K562 (cell line): ENCODE data around the gene RNF32.

Experiments used
- CBX2 ChIP-seq: fragments of 200-600 bp; sonication (generic); IDR thresholded peaks from one replicate; pipeline ENCODE4 v1.6.1; 2012; ENCODE audit warnings: mild to moderate bottlenecking, low read length, inconsistent platforms; ENCODE audit not compliant: insufficient read depth, poor library complexity, severe bottlenecking
- CTCF ChIP-seq, 3 experiments: IDR thresholded peaks in 2 of 3; conservative IDR thresholded peaks in 1 of 3; 2 replicates each; pipeline ENCODE4 v1.5.1; 2011 to 2012; ENCODE audit warnings: low read length in 3 of 3, mild to moderate bottlenecking in 3 of 3, control low read depth in 2 of 3, improper control_type of control experiment in 1 of 3, inconsistent platforms in 1 of 3, low read depth in 1 of 3, mixed read lengths in 1 of 3, moderate library complexity in 1 of 3; ENCODE audit not compliant: insufficient read depth in 2 of 3
- DPF2 ChIP-seq: fragments of 450-650 bp; IDR thresholded peaks from 2 replicates; pipeline ENCODE4 v1.6.1; 2016
- EZH2 ChIP-seq: IDR thresholded peaks from 2 replicates; pipeline ENCODE4 v1.6.1; 2012; ENCODE audit warnings: low read depth, mild to moderate bottlenecking, inconsistent platforms, low read length, borderline replicate concordance
- HCFC1 ChIP-seq: IDR thresholded peaks from 2 replicates; pipeline ENCODE4 v1.6.1; 2012; ENCODE audit warnings: low read depth, low read length, improper control_type of control experiment
- HDAC2 ChIP-seq: fragments of 450-650 bp; IDR thresholded peaks from 2 replicates; pipeline ENCODE4 v1.6.1; 2016; ENCODE audit warnings: mild to moderate bottlenecking
- HDGF ChIP-seq: fragments of 450-650 bp; IDR thresholded peaks from 2 replicates; pipeline ENCODE4 v1.6.1; 2016
- POLR2AphosphoS5 ChIP-seq: IDR thresholded peaks from 2 replicates; pipeline ENCODE4 v1.6.1; 2011; ENCODE audit warnings: mild to moderate bottlenecking, low read depth, low read length, moderate library complexity; ENCODE audit not compliant: control insufficient read depth, insufficient read depth
- ZNF124 ChIP-seq: sonication (generic); formaldehyde crosslinking; IDR thresholded peaks from 2 replicates; pipeline ENCODE4 v1.8.1; 2022; ENCODE audit warnings: missing genetic modification reagents
- TF ChIP-seq, protein P1 (sequence below): fragments of 450-650 bp; conservative IDR thresholded peaks from 2 replicates; pipeline ENCODE4 v1.6.1; 2016; ENCODE audit warnings: missing genetic modification characterization, low read depth, mild to moderate bottlenecking, control low read depth, missing compliant biosample characterization

DNA sequence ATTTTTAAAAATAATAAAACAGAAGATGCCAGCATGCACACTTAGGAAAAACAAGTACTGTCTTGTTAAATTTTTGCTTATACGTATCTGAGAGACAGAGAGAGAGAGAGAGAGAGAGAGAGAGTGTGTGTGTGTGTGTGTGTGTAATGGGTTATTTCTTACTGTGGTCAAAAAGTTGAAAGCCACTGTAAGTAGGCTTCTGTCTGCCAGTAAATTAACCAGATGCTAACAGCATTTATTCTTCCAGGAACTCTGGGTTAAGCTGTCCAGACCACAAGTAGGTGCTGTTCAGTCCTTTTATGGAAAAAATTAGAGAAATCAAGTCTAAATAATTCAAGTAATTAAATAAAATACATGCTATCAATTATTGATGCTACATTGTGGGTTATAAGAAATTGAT lies 39.7 kb downstream of the RNF32 start:
- TF ChIP-seq EZH2 (no peak), CTCF (IDR thresholded peaks at IDR 0.05 in 2 of 3, conservative IDR thresholded peaks at IDR 0.05 in 1 of 3; ENCODE audit: insufficient read depth in 2 of 3, low read depth in 1 of 3, low read length in 3 of 3) (no peak), DPF2 (no peak), HDAC2 (no peak), ZNF124 (CRISPR knock-in tag) (no peak), HDGF (no peak), CBX2 (no peak), POLR2AphosphoS5 (no peak), HCFC1 (no peak)
- TF ChIP-seq, protein P1, sequence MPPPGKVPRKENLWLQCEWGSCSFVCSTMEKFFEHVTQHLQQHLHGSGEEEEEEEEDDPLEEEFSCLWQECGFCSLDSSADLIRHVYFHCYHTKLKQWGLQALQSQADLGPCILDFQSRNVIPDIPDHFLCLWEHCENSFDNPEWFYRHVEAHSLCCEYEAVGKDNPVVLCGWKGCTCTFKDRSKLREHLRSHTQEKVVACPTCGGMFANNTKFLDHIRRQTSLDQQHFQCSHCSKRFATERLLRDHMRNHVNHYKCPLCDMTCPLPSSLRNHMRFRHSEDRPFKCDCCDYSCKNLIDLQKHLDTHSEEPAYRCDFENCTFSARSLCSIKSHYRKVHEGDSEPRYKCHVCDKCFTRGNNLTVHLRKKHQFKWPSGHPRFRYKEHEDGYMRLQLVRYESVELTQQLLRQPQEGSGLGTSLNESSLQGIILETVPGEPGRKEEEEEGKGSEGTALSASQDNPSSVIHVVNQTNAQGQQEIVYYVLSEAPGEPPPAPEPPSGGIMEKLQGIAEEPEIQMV (tag) = no peak
